Progenitor cell of endocrine pancreas (in vitro differentiated cells): Measurements from ENCODE around the gene AHDC1. TPM values are rescaled to one million over a fixed set of nuclear protein-coding genes. Genes with fewer than 3 reads are reported as not detected.
"Not testable (repeated sequence)": the region's sequence is repeated elsewhere in the genome, so short reads cannot be mapped to it uniquely, and the experiment has no call there.

Experiments
- DNase-seq: peaks from one replicate; pipeline ENCODE4 v3.0.0; 2021; ENCODE audit warnings: low spot score; ENCODE audit not compliant: unreplicated experiment
- H3K27ac Mint-ChIP-seq: 2 replicates; pipeline ENCODE4 v1.8.0; 2021; ENCODE audit warnings: mild to moderate bottlenecking, moderate library complexity, mixed read lengths
- H3K27me3 Mint-ChIP-seq: 2 replicates; pipeline ENCODE4 v1.8.0; 2021; ENCODE audit warnings: mixed read lengths
- H3K36me3 Mint-ChIP-seq: 2 replicates; pipeline ENCODE4 v1.8.0; 2022; ENCODE audit warnings: mixed read lengths; ENCODE audit not compliant: insufficient read depth
- H3K4me1 Mint-ChIP-seq: 2 replicates; pipeline ENCODE4 v1.8.0; 2021; ENCODE audit warnings: low read depth, mixed read lengths
- H3K4me3 Mint-ChIP-seq: 2 replicates; pipeline ENCODE4 v1.8.0; 2021; ENCODE audit warnings: low read depth, mild to moderate bottlenecking, moderate library complexity, mixed read lengths
- H3K9me3 Mint-ChIP-seq: 2 replicates; pipeline ENCODE4 v1.8.0; 2021; ENCODE audit warnings: low read depth, mixed read lengths
- total RNA-seq: library from RNA; stranded (reverse); gene quantifications from 2 replicates; pipeline ENCODE4 v1.2.1, GENCODE V29; 2021
- TF ChIP-seq, protein P1 (sequence below): fragments of 200-600 bp; sonication (generic); IDR thresholded peaks from one replicate; pipeline ENCODE4 v1.5.0; 2021; ENCODE audit warnings: antibody characterized with exemption, mild to moderate bottlenecking; ENCODE audit not compliant: unreplicated experiment

AHDC1 gene
- total RNA-seq, 1 donor from 2014 or later, result 53.3 TPM

DNA sequence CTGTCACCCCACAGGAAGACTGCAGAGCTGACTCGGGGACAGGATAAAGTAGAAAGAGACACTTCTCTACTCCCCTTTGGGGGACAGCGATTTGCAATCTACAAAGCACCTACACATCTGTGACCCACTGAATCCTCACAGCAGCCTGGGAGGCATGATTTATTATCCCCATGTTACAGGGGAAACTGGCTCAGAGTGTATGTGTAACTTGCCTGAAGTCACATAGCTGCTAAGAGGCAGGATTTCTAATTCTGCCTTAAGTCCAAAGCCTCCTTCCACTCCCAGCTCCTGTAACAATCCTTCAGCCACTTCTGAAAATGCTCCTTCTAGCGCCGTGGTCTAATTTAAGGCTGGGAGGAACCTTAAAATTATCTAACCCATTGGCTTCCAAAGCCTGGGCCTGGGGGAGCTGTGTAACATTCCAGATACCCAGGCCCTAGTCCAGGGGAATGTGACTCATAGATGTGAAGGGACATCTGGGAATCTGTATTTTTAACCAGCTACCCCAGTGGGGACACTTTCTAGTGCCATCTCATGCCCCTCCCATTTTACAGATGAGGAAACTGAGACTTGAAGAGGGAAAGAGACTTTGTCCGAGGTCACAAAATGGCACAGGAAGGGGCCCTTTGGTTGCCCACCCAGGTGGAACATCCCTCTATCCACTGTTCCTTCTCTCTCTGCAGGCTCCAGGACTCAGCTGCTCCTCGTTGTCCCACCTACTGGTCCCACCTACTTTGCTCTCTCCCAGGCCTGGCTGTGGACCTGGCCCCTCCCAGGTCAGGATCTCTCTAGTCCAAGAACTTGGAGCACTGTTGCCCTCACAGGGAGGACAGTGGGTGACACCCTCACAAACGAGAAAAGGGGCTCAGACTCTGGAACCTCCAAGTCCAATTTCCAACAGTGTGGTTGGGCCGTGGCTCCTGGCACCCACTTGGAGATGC, 48.9 kb downstream of the AHDC1 start:
- peak overlapping the region; percentile 57 for H3K27ac Mint-ChIP-seq
- TF ChIP-seq, protein P1, sequence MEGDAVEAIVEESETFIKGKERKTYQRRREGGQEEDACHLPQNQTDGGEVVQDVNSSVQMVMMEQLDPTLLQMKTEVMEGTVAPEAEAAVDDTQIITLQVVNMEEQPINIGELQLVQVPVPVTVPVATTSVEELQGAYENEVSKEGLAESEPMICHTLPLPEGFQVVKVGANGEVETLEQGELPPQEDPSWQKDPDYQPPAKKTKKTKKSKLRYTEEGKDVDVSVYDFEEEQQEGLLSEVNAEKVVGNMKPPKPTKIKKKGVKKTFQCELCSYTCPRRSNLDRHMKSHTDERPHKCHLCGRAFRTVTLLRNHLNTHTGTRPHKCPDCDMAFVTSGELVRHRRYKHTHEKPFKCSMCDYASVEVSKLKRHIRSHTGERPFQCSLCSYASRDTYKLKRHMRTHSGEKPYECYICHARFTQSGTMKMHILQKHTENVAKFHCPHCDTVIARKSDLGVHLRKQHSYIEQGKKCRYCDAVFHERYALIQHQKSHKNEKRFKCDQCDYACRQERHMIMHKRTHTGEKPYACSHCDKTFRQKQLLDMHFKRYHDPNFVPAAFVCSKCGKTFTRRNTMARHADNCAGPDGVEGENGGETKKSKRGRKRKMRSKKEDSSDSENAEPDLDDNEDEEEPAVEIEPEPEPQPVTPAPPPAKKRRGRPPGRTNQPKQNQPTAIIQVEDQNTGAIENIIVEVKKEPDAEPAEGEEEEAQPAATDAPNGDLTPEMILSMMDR, result no peak
- H3K4me1 Mint-ChIP-seq, result peaks cover 33% of the 10 kb centered on the region
- DNase-seq, result no peak
- peaks cover 5% of the 10 kb centered on the region for H3K36me3 Mint-ChIP-seq
- H3K4me3 Mint-ChIP-seq, result no peak overlapping the region
- H3K9me3 Mint-ChIP-seq, result no peaks in the 10 kb centered on the region
- no peaks in the 10 kb centered on the region for H3K27me3 Mint-ChIP-seq

- peaks cover 5% of the 10 kb centered on the region for H3K36me3 Mint-ChIP-seq
- H3K9me3 Mint-ChIP-seq, result no peaks in the 10 kb centered on the region
- no peak for DNase-seq
- H3K27me3 Mint-ChIP-seq, result no peaks in the 10 kb centered on the region
- H3K27ac Mint-ChIP-seq, result peak overlapping the region; percentile 57
- H3K4me3 Mint-ChIP-seq, result no peak overlapping the region
- H3K4me1 Mint-ChIP-seq, result peaks cover 31% of the 10 kb centered on the region
- TF ChIP-seq, protein P1, result no peak
Observed at GRCh38 chr1:27554293-27554692, 49.7 kb downstream of the AHDC1 start.

GRCh38 chr1:27553823-27554222, 50.1 kb downstream of the AHDC1 start:
- H3K9me3 Mint-ChIP-seq, H3K4me3 Mint-ChIP-seq, H3K36me3 Mint-ChIP-seq, H3K27me3 Mint-ChIP-seq, DNase-seq: not testable (repeated sequence)
- Mint-ChIP-seq H3K27ac (peak overlapping the region; percentile 38), H3K4me1 (peaks cover 31% of the 10 kb centered on the region)

DNA sequence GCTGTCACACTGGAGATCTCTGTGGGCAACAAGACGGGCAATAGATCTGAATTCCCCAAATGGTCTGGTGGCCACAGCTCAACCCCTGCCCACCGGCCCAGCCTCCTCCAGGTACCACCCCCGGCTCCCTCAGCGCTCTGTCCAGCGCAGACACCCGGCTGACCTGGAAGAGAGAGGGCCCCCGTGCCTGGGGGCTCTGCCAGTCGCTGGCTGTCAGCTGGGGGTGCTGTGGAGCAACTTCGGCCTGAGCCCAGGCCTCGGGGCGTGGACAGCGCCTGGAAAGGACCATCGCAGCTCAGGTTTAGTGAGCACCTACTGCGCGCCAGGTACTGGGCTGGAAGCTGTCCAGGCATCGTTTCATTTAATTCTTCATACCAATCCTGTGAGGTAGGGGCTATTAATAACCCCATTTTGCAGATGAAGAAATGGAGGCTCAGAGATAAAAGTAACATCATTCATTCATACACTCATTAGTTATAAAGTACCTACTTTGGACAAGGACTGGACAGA, 51.0 kb downstream of the AHDC1 start:
- Mint-ChIP-seq H3K4me1 (peaks cover 31% of the 10 kb centered on the region), H3K36me3 (peaks cover 5% of the 10 kb centered on the region)
- TF ChIP-seq, protein P1, result no peak

GRCh38 chr1:27551953-27552312, 52.0 kb downstream of the AHDC1 start:
- TF ChIP-seq, protein P1, result no peak
- H3K27me3 Mint-ChIP-seq, result no peaks in the 10 kb centered on the region
- H3K36me3 Mint-ChIP-seq, result peaks cover 7% of the 10 kb centered on the region
- no peaks in the 10 kb centered on the region for H3K9me3 Mint-ChIP-seq
- H3K4me1 Mint-ChIP-seq, result peaks cover 24% of the 10 kb centered on the region
- no peak overlapping the region for H3K27ac Mint-ChIP-seq
- DNase-seq, result no peak
- H3K4me3 Mint-ChIP-seq, result no peak overlapping the region

More for the DNA sequence above, 51.0 kb downstream of the AHDC1 start:
- no peak for DNase-seq
- no peak overlapping the region for H3K4me3 Mint-ChIP-seq
- H3K27ac Mint-ChIP-seq, result peak overlapping the region; percentile 59
- no peaks in the 10 kb centered on the region for H3K9me3 Mint-ChIP-seq
- H3K27me3 Mint-ChIP-seq, result no peaks in the 10 kb centered on the region
